Lower leg skin (tissue), 3 donors: Measurements from ENCODE around the gene MICU1.

Source experiments
- CTCF ChIP-seq, 3 donors: fragments of 450-650 bp; IDR thresholded peaks; one replicate each; pipeline ENCODE4 v1.5.1; 2016; ENCODE audit warnings: antibody characterized with exemption in 3 of 3, mild to moderate bottlenecking in 3 of 3, moderate library complexity in 2 of 3
- POLR2A ChIP-seq, 2 donors: fragments of 450-650 bp; IDR thresholded peaks; one replicate each; pipeline ENCODE4 v1.6.1; 2016 to 2017; ENCODE audit warnings: antibody characterized with exemption in 2 of 2, mild to moderate bottlenecking in 1 of 2, moderate library complexity in 1 of 2

DNA sequence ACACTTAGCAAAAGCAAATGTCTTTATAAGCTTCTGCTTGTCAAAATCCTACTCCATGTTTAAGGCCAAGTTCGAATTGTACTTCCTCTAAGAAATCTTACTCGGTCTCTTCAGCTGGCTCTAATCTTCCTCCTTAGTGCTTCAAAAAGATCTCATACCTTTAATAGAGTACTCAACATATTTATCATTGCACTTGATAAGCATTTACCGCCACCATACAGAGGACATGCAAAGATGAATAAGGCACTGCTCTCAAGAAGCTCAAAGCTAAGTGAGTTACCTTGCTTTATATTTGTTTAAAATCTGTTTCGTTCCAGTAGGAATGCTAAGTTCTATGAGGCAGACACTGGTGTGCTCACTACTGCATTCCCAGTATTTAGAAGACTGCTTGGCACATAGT, 209.2 kb downstream of the MICU1 start:
- TF ChIP-seq POLR2A (IDR thresholded peaks at IDR 0.05) (no peak), CTCF (IDR thresholded peaks at IDR 0.05) (no peak)
